Heart left ventricle (tissue), 16 donors: ENCODE measurements around the gene AGR3. TPM values are rescaled to one million over a fixed set of nuclear protein-coding genes. Genes with fewer than 3 reads are reported as not detected.

Experiments used
- ATAC-seq, 4 donors: fragments of 200-7000 bp; cut with Tn5 transposase; one replicate each; pipeline ENCODE4 v1.9.1; 2020 to 2022; ENCODE audit warnings: moderate library complexity in 4 of 4, mild to moderate bottlenecking in 3 of 4, moderate number of reproducible peaks in 1 of 4
- DNase-seq, 5 donors: peaks; one replicate each; pipeline ENCODE4 v3.0.0-alpha.2; 2020
- H3K27ac ChIP-seq, 12 donors: fragments of 200-600 bp; sonication (generic) in 4 of 12; one replicate each; pipeline versions ENCODE4 v1.5.0 to v1.8.0; 2016 to 2022; ENCODE audit warnings: mild to moderate bottlenecking in 2 of 12
- H3K27me3 ChIP-seq, 9 donors: fragments of 200-600 bp; sonication (generic) in 2 of 9; one replicate each; pipeline versions ENCODE4 v1.5.1 to v1.8.0; 2016 to 2022; ENCODE audit warnings: mild to moderate bottlenecking in 3 of 9
- H3K36me3 ChIP-seq, 9 donors: fragments of 200-600 bp; sonication (generic) in 2 of 9; one replicate each; pipeline versions ENCODE4 v1.5.0 to v1.8.0; 2018 to 2022; ENCODE audit warnings: mild to moderate bottlenecking in 2 of 9
- H3K4me1 ChIP-seq, 12 donors: fragments of 200-600 bp; sonication (generic) in 4 of 12; one replicate each; pipeline versions ENCODE4 v1.5.0 to v1.8.0; 2016 to 2022; ENCODE audit warnings: mild to moderate bottlenecking in 3 of 12
- H3K4me3 ChIP-seq, 12 donors: fragments of 200-600 bp; sonication (generic) in 4 of 12; one replicate each; pipeline versions ENCODE4 v1.5.0 to v1.8.0; 2017 to 2022; ENCODE audit warnings: mild to moderate bottlenecking in 9 of 12, moderate library complexity in 4 of 12
- H3K9me3 ChIP-seq, 12 donors: fragments of 200-600 bp; sonication (generic) in 4 of 12; one replicate each; pipeline versions ENCODE4 v1.5.0 to v1.8.0; 2016 to 2022; ENCODE audit warnings: mild to moderate bottlenecking in 1 of 12
- CTCF ChIP-seq, 12 donors: fragments of 200-600 bp; sonication (generic) in 4 of 12; IDR thresholded peaks; one replicate each; pipeline versions ENCODE4 v1.5.0 to v1.8.0; 2018 to 2022; ENCODE audit warnings: antibody characterized with exemption in 12 of 12, mild to moderate bottlenecking in 5 of 12
- POLR2A ChIP-seq, 2 donors: fragments of 450-650 bp; IDR thresholded peaks; one replicate each; pipeline ENCODE4 v1.6.1; 2017; ENCODE audit warnings: antibody characterized with exemption in 2 of 2, mild to moderate bottlenecking in 2 of 2, moderate library complexity in 2 of 2
- WGBS, 4 donors: extraction: QIAGEN DNeasy Blood & Tissue Kit in 2 of 4; methylation state at CpG; one replicate each; pipeline versions ENCODE4 v1.1.5 to v1.1.7; 2013 to 2018; 5-methylcytosine and 5-hydroxymethylcytosine counted together
- intact Hi-C, 10 donors: fragments of 100-400 bp; cut with DNase I; formaldehyde crosslinking; loops; one replicate each; pipeline versions ENCODE4 v1.11.1 to v1.14.2; 2022
- polyA plus RNA-seq, 2 donors: library from polyadenylated mRNA; stranded (reverse); fragments of 200-250 nt; gene quantifications; one replicate each; pipeline ENCODE4 v1.2.3, GENCODE V29; 2013
- total RNA-seq, 9 donors: library from RNA; depleted of rRNA in 2 of 9; stranded (reverse); fragments of >200 nt in 2 of 9; fragmentation: NEBNext Ultra II Directional in 3 of 9; extraction: Animal tissue kit (Norgen Biotek cat#: 25700) in 3 of 9; gene quantifications; one replicate each; pipeline versions ENCODE4 v1.1.0 to v1.2.4, GENCODE V29; 2016 to 2023
- donor health status: ischemic (EF 13 %, LVEDD 7.1; RV severe dilation, severe dysfunction).
- donor health status: healthy with polysubstance abuse.
- donor health status: DM: no; HTN: yes; CAD: no.
- donor health status: DM: no; HTN: no; CAD: no.
- donor health status: ischemic (EF 25% LVEDD 6.9; RV normal size, moderate dysfunction).
- donor health status: ischemic (EF 25% LVEDD 5.7; RV mildly dilated, moderate dysfunction).
- donor health status: healthy.
- donor health status: DM: yes; HTN: yes; CAD: no.
- donor health status: ischemic (EF 35%, LVEDD 5.7; RV mildly dilated, moderate dysfunction).
- donor health status: nonischemic (EF 11% LVEDD 7.7; RV severe dilation, severe dysfunction).
- donor health status: DM: yes; HTN: yes; CAD: no.
- donor health status: PGD.
- donor health status: ischemic (EF 29% LVEDD 5.4; RV normal size, mild dysfunction).
- donor health status: nonischemic (EF 23%, LVEDD 6.1; RV moderate dilation, normal function).

The AGR3 gene
- total and polyA plus RNA-seq, 11 donors = not detected

GRCh38 chr7:16817536-16817935 lies 64.2 kb downstream of the AGR3 start:
- intact Hi-C loops = no loop called here
- 91 to 100% (median 95%) methylated on average over 1 of the region's 1 CpG for WGBS, 4 donors
- Histone ChIP-seq H3K4me1 (peaks cover 0 to 29% (median 0%) of the 10 kb centered on the region in 12 donors), H3K4me3 (no peak overlapping the region), H3K36me3 (no peaks in the 10 kb centered on the region), H3K27me3 (no peaks in the 10 kb centered on the region), H3K27ac (no peak overlapping the region), H3K9me3 (no peaks in the 10 kb centered on the region)
- TF ChIP-seq CTCF (IDR thresholded peaks at IDR 0.05) = no peak
- TF ChIP-seq POLR2A (IDR thresholded peaks at IDR 0.05) = no peak
- ATAC-seq (no peak), DNase-seq (no peak)

DNA sequence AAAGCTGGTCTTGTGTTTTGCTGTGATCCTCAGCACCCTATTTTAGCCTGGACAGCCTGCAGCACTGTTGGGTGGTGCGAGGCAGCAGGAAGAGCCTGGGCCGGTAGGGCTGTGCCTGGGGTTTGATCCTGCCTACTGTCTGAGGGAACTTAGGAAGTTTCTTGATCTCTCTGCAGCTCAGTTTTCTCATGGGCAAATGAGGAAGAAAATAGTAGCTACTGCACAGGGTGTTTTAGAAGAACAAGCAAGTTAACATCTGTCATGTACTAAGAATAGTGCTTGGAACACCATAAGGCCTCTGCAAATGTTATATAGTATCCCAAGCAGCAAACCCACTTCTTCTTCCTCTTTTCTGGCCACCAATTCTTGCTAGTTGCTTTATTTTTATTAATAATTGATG lies 65.0 kb downstream of the AGR3 start:
- H3K4me1 ChIP-seq = peaks cover 0 to 30% (median 0%) of the 10 kb centered on the region in 12 donors
- no peak for DNase-seq
- no peak for TF ChIP-seq POLR2A (IDR thresholded peaks at IDR 0.05)
- TF ChIP-seq CTCF (IDR thresholded peaks at IDR 0.05) = no peak
- 58 to 81% (median 66%) methylated on average over 2 of the region's 2 CpGs for WGBS, 4 donors
- peak overlapping the region in 1 of 12 donors; percentile 46 for H3K27ac ChIP-seq
- peak; percentile 61 to 84 (median 74) for ATAC-seq
- intact Hi-C loops = no loop called here
- H3K4me3 ChIP-seq = no peak overlapping the region
- no peaks in the 10 kb centered on the region for H3K27me3 ChIP-seq
- H3K9me3 ChIP-seq = no peaks in the 10 kb centered on the region
- H3K36me3 ChIP-seq = no peaks in the 10 kb centered on the region

DNA sequence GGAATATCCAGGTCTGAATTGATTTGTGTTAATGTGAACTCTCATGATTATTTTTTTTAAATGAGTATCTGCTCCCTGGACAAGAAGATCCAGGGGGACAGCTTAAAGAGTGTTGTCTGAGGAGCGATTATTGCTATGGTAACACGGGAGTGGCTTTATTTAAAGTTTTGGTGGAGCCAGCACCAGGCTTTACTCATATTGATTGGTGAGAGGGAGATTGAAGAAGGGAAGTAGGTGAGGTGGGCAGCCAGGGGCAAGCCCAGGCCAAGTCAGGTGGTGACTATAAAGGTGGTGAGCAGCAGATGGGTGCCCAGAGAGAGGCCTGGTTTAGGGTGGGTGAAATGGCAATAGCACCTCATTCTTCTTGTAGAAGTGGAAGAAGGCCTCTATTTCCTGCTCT lies 66.8 kb downstream of the AGR3 start:
- 88 to 100% (median 96%) methylated on average over 2 of the region's 2 CpGs for WGBS, 4 donors

GRCh38 chr7:16813232-16813616 lies 68.6 kb downstream of the AGR3 start:
- Histone ChIP-seq H3K4me3 (no peak overlapping the region), H3K27me3 (no peaks in the 10 kb centered on the region), H3K36me3 (no peaks in the 10 kb centered on the region), H3K9me3 (no peaks in the 10 kb centered on the region), H3K4me1 (peaks cover 0 to 30% (median 0%) of the 10 kb centered on the region in 12 donors), H3K27ac (no peak overlapping the region)
- DNase-seq = no peak
- TF ChIP-seq CTCF (IDR thresholded peaks at IDR 0.05) = no peak
- intact Hi-C loops = no loop called here
- WGBS, 4 donors = 67 to 81% (median 76%) methylated on average over 3 of the region's 3 CpGs
- ATAC-seq = no peak

More for the DNA sequence above, 66.8 kb downstream of the AGR3 start:
- DNase-seq (no peak), ATAC-seq (no peak)
- intact Hi-C loops = no loop called here
- no peak for TF ChIP-seq CTCF (IDR thresholded peaks at IDR 0.05)
- no peak for TF ChIP-seq POLR2A (IDR thresholded peaks at IDR 0.05)
- no peaks in the 10 kb centered on the region for H3K27me3 ChIP-seq
- peaks cover 0 to 30% (median 0%) of the 10 kb centered on the region in 12 donors for H3K4me1 ChIP-seq
- H3K4me3 ChIP-seq = no peak overlapping the region
- H3K36me3 ChIP-seq = no peaks in the 10 kb centered on the region
- no peak overlapping the region for H3K27ac ChIP-seq
- no peaks in the 10 kb centered on the region for H3K9me3 ChIP-seq
